H1 (cell line): Measurements from ENCODE around the gene TEX35. TPM values are rescaled to one million over a fixed set of nuclear protein-coding genes. Genes with fewer than 3 reads are reported as not detected.

ENCODE experiments used
- HDAC2 ChIP-seq, 2 experiments: fragments of 300-600 bp in 1 of 2; sonication (generic) in 1 of 2; IDR thresholded peaks; 2 replicates each; pipeline ENCODE4 v1.6.1; 2011 to 2012; ENCODE audit warnings: low read depth in 2 of 2, low read length in 2 of 2, mild to moderate bottlenecking in 2 of 2, moderate library complexity in 2 of 2, borderline replicate concordance in 1 of 2, inconsistent platforms in 1 of 2
- polyA plus RNA-seq, 7 experiments: library from polyadenylated mRNA; depleted of rRNA in 3 of 7; stranded (reverse) in 5 of 7; unstranded in 2 of 7; fragments of >200 nt in 5 of 7; fragments of 200-250 nt in 2 of 7; gene quantifications; 1 replicate in 5 of 7; 2 replicates in 1 of 7; 4 replicates in 1 of 7; pipeline versions ENCODE4 v1.2.1 to v1.2.3, GENCODE V29; 2011 to 2013; ENCODE audit warnings: missing spikeins in 2 of 7, mixed read lengths in 2 of 7
- total RNA-seq: library from RNA; stranded (reverse); fragmentation: NEBNext Ultra II Directional; extraction: Animal tissue kit (Norgen Biotek cat#: 25700); gene quantifications from 2 replicates; pipeline ENCODE4 v1.2.1, GENCODE V29; 2021
- TF ChIP-seq, protein P1 (sequence below), 3 experiments: IDR thresholded peaks; 1 replicate in 2 of 3; 2 replicates in 1 of 3; pipeline versions ENCODE4 v1.5.1 to v1.6.1; 2011; ENCODE audit warnings: low read length in 3 of 3, mild to moderate bottlenecking in 3 of 3, inconsistent platforms in 2 of 3, low read depth in 1 of 3, moderate library complexity in 1 of 3; ENCODE audit not compliant: insufficient read depth in 1 of 3; ENCODE audit errors: control extremely low read depth in 1 of 3
- TF ChIP-seq, protein P2 (sequence below): IDR thresholded peaks from 2 replicates; pipeline ENCODE4 v1.6.1; 2011; ENCODE audit warnings: low read depth, mild to moderate bottlenecking, low read length; ENCODE audit not compliant: insufficient read depth

Gene TEX35
- total and polyA plus RNA-seq, 2 of the 8 experiments (the other 6 are each of a cell fraction or from before 2014, with no cell fraction given), result 0.03 TPM; not detected in 1

DNA sequence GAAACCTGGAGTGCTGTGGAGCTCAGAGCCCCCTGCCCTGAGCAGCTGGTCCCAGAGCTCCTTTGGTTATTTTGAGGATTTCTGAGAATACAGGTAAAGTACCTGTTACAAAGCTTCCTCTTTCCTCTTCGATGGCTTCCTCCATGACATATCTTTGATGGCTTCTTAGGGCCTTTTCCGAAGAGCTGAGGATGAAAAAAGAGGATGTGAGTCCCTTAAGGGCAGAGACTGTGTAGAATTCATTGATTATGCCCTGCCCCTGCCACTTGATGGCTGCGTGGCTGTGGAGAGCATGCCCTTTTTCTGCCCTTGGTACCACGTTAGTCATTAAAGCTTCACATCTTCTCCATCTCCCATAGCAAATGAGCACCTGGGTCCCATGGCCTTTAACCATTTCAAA lies 14.2 kb downstream of the TEX35 start (continued):
- TF ChIP-seq, protein P1, sequence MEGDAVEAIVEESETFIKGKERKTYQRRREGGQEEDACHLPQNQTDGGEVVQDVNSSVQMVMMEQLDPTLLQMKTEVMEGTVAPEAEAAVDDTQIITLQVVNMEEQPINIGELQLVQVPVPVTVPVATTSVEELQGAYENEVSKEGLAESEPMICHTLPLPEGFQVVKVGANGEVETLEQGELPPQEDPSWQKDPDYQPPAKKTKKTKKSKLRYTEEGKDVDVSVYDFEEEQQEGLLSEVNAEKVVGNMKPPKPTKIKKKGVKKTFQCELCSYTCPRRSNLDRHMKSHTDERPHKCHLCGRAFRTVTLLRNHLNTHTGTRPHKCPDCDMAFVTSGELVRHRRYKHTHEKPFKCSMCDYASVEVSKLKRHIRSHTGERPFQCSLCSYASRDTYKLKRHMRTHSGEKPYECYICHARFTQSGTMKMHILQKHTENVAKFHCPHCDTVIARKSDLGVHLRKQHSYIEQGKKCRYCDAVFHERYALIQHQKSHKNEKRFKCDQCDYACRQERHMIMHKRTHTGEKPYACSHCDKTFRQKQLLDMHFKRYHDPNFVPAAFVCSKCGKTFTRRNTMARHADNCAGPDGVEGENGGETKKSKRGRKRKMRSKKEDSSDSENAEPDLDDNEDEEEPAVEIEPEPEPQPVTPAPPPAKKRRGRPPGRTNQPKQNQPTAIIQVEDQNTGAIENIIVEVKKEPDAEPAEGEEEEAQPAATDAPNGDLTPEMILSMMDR (IDR thresholded peaks at IDR 0.05; ENCODE audit: control extremely low read depth in 1 of 3, insufficient read depth in 1 of 3, low read depth in 1 of 3, low read length in 3 of 3), result no peak
- TF ChIP-seq HDAC2 (IDR thresholded peaks at IDR 0.05; ENCODE audit: borderline replicate concordance in 1 of 2, low read depth in 2 of 2, low read length in 2 of 2), result no peak
- TF ChIP-seq, protein P2, sequence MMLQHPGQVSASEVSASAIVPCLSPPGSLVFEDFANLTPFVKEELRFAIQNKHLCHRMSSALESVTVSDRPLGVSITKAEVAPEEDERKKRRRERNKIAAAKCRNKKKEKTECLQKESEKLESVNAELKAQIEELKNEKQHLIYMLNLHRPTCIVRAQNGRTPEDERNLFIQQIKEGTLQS, result no peak
